ENCODE results near the gene GNE. TPM values are rescaled to one million over a fixed set of nuclear protein-coding genes. Genes with fewer than 3 reads are reported as not detected.
"Not testable (repeated sequence)": the region's sequence is repeated elsewhere in the genome, so short reads cannot be mapped to it uniquely, and the experiment has no call there.

GNE gene
- total RNA-seq, 1 experiment from 2014 or later = 14.9 TPM

- no peak overlapping the region for H3K4me3 Mint-ChIP-seq (ENCODE audit: unreplicated experiment)
- H3K27ac Mint-ChIP-seq (ENCODE audit: low read depth, unreplicated experiment) = no peak overlapping the region
- intact Hi-C loops (cut with micrococcal nuclease) = no loop called here
These were observed 16.8 kb upstream of the GNE start for GRCh38 chr9:36275060-36275459.

GRCh38 chr9:36273354-36273753 is 15.1 kb upstream of the GNE start:
- H3K4me1 Mint-ChIP-seq (ENCODE audit: insufficient read depth, unreplicated experiment); H3K36me3 Mint-ChIP-seq (ENCODE audit: insufficient read depth, unreplicated experiment); H3K4me3 Mint-ChIP-seq (ENCODE audit: unreplicated experiment); H3K9me3 Mint-ChIP-seq (ENCODE audit: unreplicated experiment); DNase-seq (ENCODE audit: unreplicated experiment); intact Hi-C loops (cut with micrococcal nuclease); H3K27ac Mint-ChIP-seq (ENCODE audit: low read depth, unreplicated experiment); H3K27me3 Mint-ChIP-seq (ENCODE audit: insufficient read depth, unreplicated experiment); BruUV-seq (replicated peaks): not testable (repeated sequence)
- ChIA-PET CTCF (interaction anchor here (0.6 kb wide), 1 partner anchor 61 kb away, joined by 4 read pairs; no protein-coding TSS in a partner anchor), POLR2A (interaction anchor here (0.6 kb wide), 1 partner anchor 469 kb away, joined by 3 read pairs; no protein-coding TSS in a partner anchor)

More at GRCh38 chr9:36275060-36275459, 16.8 kb upstream of the GNE start:
- no TSS peak for BruUV-seq (replicated peaks)
- POLR2A ChIA-PET = interaction anchor here (1.2 kb wide), 1 partner anchor 84 kb away, joined by 3 read pairs; no protein-coding TSS in a partner anchor
- H3K27me3 Mint-ChIP-seq (ENCODE audit: insufficient read depth, unreplicated experiment) = no peaks in the 10 kb centered on the region
- no peak for TF ChIP-seq CTCF (IDR thresholded peaks at IDR 0.05; ENCODE audit: unreplicated experiment)
- DNase-seq (ENCODE audit: unreplicated experiment) = no peak
- CTCF ChIA-PET = interaction anchor here (0.6 to 1.0 kb wide), 3 partner anchors 28 to 330 kb away, joined by 3 to 5 read pairs (median 3); no protein-coding TSS in a partner anchor
- H3K9me3 Mint-ChIP-seq (ENCODE audit: unreplicated experiment) = no peaks in the 10 kb centered on the region
- peaks cover 6% of the 10 kb centered on the region for H3K4me1 Mint-ChIP-seq (ENCODE audit: insufficient read depth, unreplicated experiment)
- no peaks in the 10 kb centered on the region for H3K36me3 Mint-ChIP-seq (ENCODE audit: insufficient read depth, unreplicated experiment)

GRCh38 chr9:36268007-36268427 is 9.8 kb upstream of the GNE start:
- no peaks in the 10 kb centered on the region for H3K9me3 Mint-ChIP-seq (ENCODE audit: unreplicated experiment)
- H3K4me3 Mint-ChIP-seq (ENCODE audit: unreplicated experiment) = no peak overlapping the region
- DNase-seq (ENCODE audit: unreplicated experiment) = peak; percentile 13
- TF ChIP-seq CTCF (IDR thresholded peaks at IDR 0.05; ENCODE audit: unreplicated experiment) = no peak
- no peak overlapping the region for H3K27ac Mint-ChIP-seq (ENCODE audit: low read depth, unreplicated experiment)
- intact Hi-C loops (cut with micrococcal nuclease) = no loop called here
- BruUV-seq (replicated peaks) = no TSS peak
- ChIA-PET POLR2A (interaction anchor here (0.6 to 1.0 kb wide), 2 partner anchors 10 to 69 kb away, joined by 3 read pairs; partner anchors contain the start of gene GNE), CTCF (interaction anchor here (1.0 to 1.2 kb wide), 2 partner anchors 14 to 20 kb away, joined by 3 to 4 read pairs; no protein-coding TSS in a partner anchor)
- H3K36me3 Mint-ChIP-seq (ENCODE audit: insufficient read depth, unreplicated experiment) = no peaks in the 10 kb centered on the region
- H3K4me1 Mint-ChIP-seq (ENCODE audit: insufficient read depth, unreplicated experiment) = no peaks in the 10 kb centered on the region
- H3K27me3 Mint-ChIP-seq (ENCODE audit: insufficient read depth, unreplicated experiment) = no peaks in the 10 kb centered on the region

- DNase-seq (ENCODE audit: unreplicated experiment) = no peak
- intact Hi-C loops (cut with micrococcal nuclease) = no loop called here
- CTCF ChIA-PET = interaction anchor here (0.6 kb wide), 1 partner anchor 288 kb away, joined by 3 read pairs; no protein-coding TSS in a partner anchor
- POLR2A ChIA-PET = no interaction called here
- Mint-ChIP-seq H3K4me3 (ENCODE audit: unreplicated experiment) (no peak overlapping the region), H3K36me3 (ENCODE audit: insufficient read depth, unreplicated experiment) (no peaks in the 10 kb centered on the region), H3K4me1 (ENCODE audit: insufficient read depth, unreplicated experiment) (no peaks in the 10 kb centered on the region), H3K27ac (ENCODE audit: low read depth, unreplicated experiment) (no peak overlapping the region), H3K9me3 (ENCODE audit: unreplicated experiment) (no peaks in the 10 kb centered on the region), H3K27me3 (ENCODE audit: insufficient read depth, unreplicated experiment) (no peaks in the 10 kb centered on the region)
- BruUV-seq (replicated peaks) = no TSS peak
- no peak for TF ChIP-seq CTCF (IDR thresholded peaks at IDR 0.05; ENCODE audit: unreplicated experiment)
These were observed 6.6 kb upstream of the GNE start for GRCh38 chr9:36264896-36265295.
